IMR-90 (cell line): ENCODE measurements around the gene ZMIZ2. TPM values are rescaled to one million over a fixed set of nuclear protein-coding genes. Genes with fewer than 3 reads are reported as not detected.

Source experiments
- ATAC-seq: fragments of 200-7000 bp; cut with Tn5 transposase; 2 replicates; pipeline ENCODE4 v1.9.1; 2020; ENCODE audit warnings: low read depth, mild to moderate bottlenecking, moderate library complexity
- BruUV-seq: library from RNA; stranded (reverse); fragments of 400-500 nt; replicated peaks from 2 replicates; lab custom pipeline; 2021; lab: Mats Ljungman, UMichigan
- CTCF ChIA-PET: fragments of 300-600 bp; formaldehyde crosslinking; extraction: SDS; loops from one replicate; lab custom pipeline; 2021; ENCODE audit warnings: antibody characterized with exemption; lab: Yijun Ruan, JAX
- POLR2A ChIA-PET: fragments of 300-600 bp; sonication (Branson Sonifier 250); formaldehyde crosslinking; loops from one replicate; lab custom pipeline; 2022; ENCODE audit warnings: antibody characterized with exemption; ENCODE audit not compliant: unreplicated experiment; lab: Charles Lee
- DNase-seq: peaks from one replicate; pipeline ENCODE4 v3.0.0; 2013
- H2AFZ ChIP-seq: replicated peaks from 2 replicates; pipeline ENCODE3; 2013; ENCODE audit warnings: low read length, mild to moderate bottlenecking; ENCODE audit not compliant: poor library complexity
- H2AK5ac ChIP-seq: 2 replicates; pipeline ENCODE4 v1.6.1; 2013; ENCODE audit warnings: low read depth, low read length, inconsistent platforms
- H2AK9ac ChIP-seq: replicated peaks from 2 replicates; pipeline ENCODE3; 2013; ENCODE audit warnings: mild to moderate bottlenecking, low read depth, low read length, moderate library complexity; ENCODE audit not compliant: poor library complexity
- H2BK120ac ChIP-seq: 2 replicates; pipeline ENCODE4 v1.6.1; 2013; ENCODE audit warnings: low read depth, low read length, inconsistent platforms
- H2BK15ac ChIP-seq: 3 replicates; pipeline ENCODE4 v1.6.1; 2013; ENCODE audit warnings: low read depth, low read length, inconsistent platforms
- H2BK20ac ChIP-seq: 2 replicates; pipeline ENCODE4 v1.6.1; 2013; ENCODE audit warnings: low read depth, mild to moderate bottlenecking, inconsistent platforms, low read length, moderate library complexity
- H2BK5ac ChIP-seq: 2 replicates; pipeline ENCODE4 v1.6.1; 2013; ENCODE audit warnings: mild to moderate bottlenecking, low read depth, low read length, inconsistent platforms; ENCODE audit not compliant: poor library complexity, severe bottlenecking
- H3K14ac ChIP-seq: replicated peaks from 2 replicates; pipeline ENCODE4 v1.6.1; 2013; ENCODE audit warnings: low read depth, low read length, inconsistent platforms
- H3K18ac ChIP-seq: 2 replicates; pipeline ENCODE4 v1.6.1; 2013; ENCODE audit warnings: low read depth, low read length, control low read depth
- H3K23ac ChIP-seq: 2 replicates; pipeline ENCODE4 v1.6.1; 2013; ENCODE audit warnings: low read depth, low read length, inconsistent platforms
- H3K27ac ChIP-seq: 2 replicates; pipeline ENCODE4 v1.5.1; 2013; ENCODE audit warnings: mild to moderate bottlenecking, control low read depth, low read length; ENCODE audit not compliant: insufficient read depth
- H3K27me3 ChIP-seq: 2 replicates; pipeline ENCODE4 v1.6.1; 2013; ENCODE audit warnings: low read length; ENCODE audit not compliant: control insufficient read depth, insufficient read depth
- H3K36me3 ChIP-seq: 2 replicates; pipeline ENCODE4 v1.6.1; 2013; ENCODE audit warnings: low read length, mixed read lengths; ENCODE audit not compliant: control insufficient read depth, insufficient read depth
- H3K4ac ChIP-seq: 2 replicates; pipeline ENCODE4 v1.6.1; 2013; ENCODE audit warnings: low read depth, low read length, inconsistent platforms
- H3K4me1 ChIP-seq: 2 replicates; pipeline ENCODE4 v1.6.1; 2013; ENCODE audit warnings: low read length, mixed read lengths; ENCODE audit not compliant: control insufficient read depth, insufficient read depth
- H3K4me2 ChIP-seq: 2 replicates; pipeline ENCODE4 v1.6.1; 2013; ENCODE audit warnings: low read depth, mild to moderate bottlenecking, control low read depth, low read length, moderate library complexity
- H3K4me3 ChIP-seq: 2 replicates; pipeline ENCODE4 v1.5.1; 2013; ENCODE audit warnings: low read depth, mild to moderate bottlenecking, control low read depth, low read length, moderate library complexity; ENCODE audit not compliant: insufficient read depth
- H3K56ac ChIP-seq: 2 replicates; pipeline ENCODE4 v1.6.1; 2013; ENCODE audit warnings: low read length, inconsistent platforms; ENCODE audit not compliant: insufficient read depth; ENCODE audit errors: extremely low read depth
- H3K79me1 ChIP-seq, 2 experiments: 2 replicates each; pipeline ENCODE4 v1.6.1; 2013; ENCODE audit warnings: low read length in 2 of 2, inconsistent platforms in 1 of 2, low read depth in 1 of 2
- H3K9ac ChIP-seq: 2 replicates; pipeline ENCODE4 v1.6.1; 2013; ENCODE audit warnings: low read depth, low read length, control low read depth
- H3K9me1 ChIP-seq: 2 replicates; pipeline ENCODE4 v1.6.1; 2013; ENCODE audit warnings: low read length, inconsistent platforms; ENCODE audit not compliant: insufficient read depth
- H3K9me3 ChIP-seq: 2 replicates; pipeline ENCODE4 v1.6.1; 2013; ENCODE audit warnings: low read length; ENCODE audit not compliant: control insufficient read depth, insufficient read depth
- H4K20me1 ChIP-seq: 2 replicates; pipeline ENCODE4 v1.6.1; 2013; ENCODE audit warnings: low read length, inconsistent platforms; ENCODE audit not compliant: insufficient read depth
- H4K5ac ChIP-seq: 2 replicates; pipeline ENCODE4 v1.6.1; 2013; ENCODE audit warnings: mild to moderate bottlenecking, low read depth, low read length, control low read depth
- H4K8ac ChIP-seq, 2 experiments: 2 replicates each; pipeline ENCODE4 v1.6.1; 2013; ENCODE audit warnings: low read depth in 2 of 2, low read length in 2 of 2, control low read depth in 1 of 2, inconsistent platforms in 1 of 2
- H4K91ac ChIP-seq: 2 replicates; pipeline ENCODE4 v1.6.1; 2013; ENCODE audit warnings: low read depth, low read length, inconsistent platforms; ENCODE audit not compliant: insufficient read depth
- MAZ ChIP-seq: IDR thresholded peaks from 2 replicates; pipeline ENCODE4 v1.6.1; 2012; ENCODE audit warnings: low read depth, mild to moderate bottlenecking, low read length, improper control_type of control experiment, moderate library complexity, borderline replicate concordance
- RCOR1 ChIP-seq: IDR thresholded peaks from 2 replicates; pipeline ENCODE4 v1.6.1; 2012; ENCODE audit warnings: mild to moderate bottlenecking, low read length, improper control_type of control experiment; ENCODE audit not compliant: insufficient replicate concordance
- WGBS, 2 experiments: methylation state at CpG; one replicate each; pipeline versions ENCODE4 v1.1.5 to v1.1.7; 2013; ENCODE audit warnings: missing lambda C conversion rate in 2 of 2; ENCODE audit not compliant: insufficient read length in 1 of 2; ENCODE audit errors: extremely low coverage in 2 of 2; 5-methylcytosine and 5-hydroxymethylcytosine counted together
- dilution Hi-C: fragments of 300-500 bp; cut with HindIII; formaldehyde crosslinking; loops from one replicate; pipeline ENCODE4 v1.14.3; 2018; ENCODE audit warnings: low sequenced_read_pairs; ENCODE audit not compliant: unreplicated experiment
- in situ Hi-C: fragments of 300-500 bp; cut with MboI; formaldehyde crosslinking; loops from 3 replicates; pipeline ENCODE4 v1.14.3; 2019; ENCODE audit warnings: low sequenced_read_pairs, inconsistent platforms, mixed read lengths
- intact Hi-C: fragments of 100-400 bp; cut with micrococcal nuclease; formaldehyde crosslinking; loops from 2 replicates; pipeline ENCODE4 v1.10.0; 2022
- polyA plus RNA-seq, 3 experiments: library from polyadenylated mRNA; depleted of rRNA; stranded (reverse); fragments of >200 nt; gene quantifications; 2 replicates each; pipeline ENCODE4 v1.2.3, GENCODE V29; 2012; ENCODE audit warnings: low replicate concordance in 1 of 3
- total RNA-seq: library from RNA; depleted of rRNA; stranded (reverse); fragments of >200 nt; gene quantifications from 2 replicates; pipeline ENCODE4 v1.2.3, GENCODE V29; 2012

The ZMIZ2 gene
- total and polyA plus RNA-seq, 2 of the 4 experiments (the other 2 are of a cell fraction), result 3.0 to 24.0 TPM

DNA sequence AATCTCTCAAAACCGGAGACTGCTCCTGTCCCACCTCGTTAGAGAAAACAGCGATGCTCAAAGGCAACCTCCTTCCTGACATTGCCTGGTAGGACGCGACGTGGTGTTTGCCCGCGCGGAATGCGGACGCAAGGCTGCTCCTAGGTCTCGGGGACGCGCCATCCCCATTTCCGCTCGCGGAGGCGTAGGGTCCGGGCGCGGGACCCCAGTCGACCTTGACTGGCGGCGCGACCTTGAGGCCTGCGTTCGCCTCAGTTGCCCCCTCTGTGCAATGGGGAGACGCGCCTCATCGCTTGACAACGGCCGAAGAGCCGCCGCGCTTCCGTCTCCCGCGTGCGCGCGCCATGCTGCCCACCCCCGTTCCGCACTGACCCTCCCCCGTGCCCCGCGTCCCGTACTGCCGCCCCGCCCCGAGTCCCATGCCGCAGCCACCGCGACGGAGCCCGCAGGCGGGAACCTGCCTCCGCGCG, 47.4 kb downstream of the ZMIZ2 start:
- peak overlapping the region; percentile 18; the same call in 1 of the 2 replicates for H2AK5ac ChIP-seq
- H3K36me3 ChIP-seq, result peaks cover 16% of the 10 kb centered on the region
- H2AK9ac ChIP-seq, result peak overlapping the region; percentile 100
- H3K23ac ChIP-seq, result peak overlapping the region; percentile 67
- H4K20me1 ChIP-seq, result peaks cover 39% of the 10 kb centered on the region
- no peak overlapping the region for H2BK20ac ChIP-seq
- peak overlapping the region; percentile 79 for H4K91ac ChIP-seq
- CTCF ChIA-PET, result no interaction called here
- TF ChIP-seq MAZ (no peak), RCOR1 (peak; percentile 83)
- H3K9me3 ChIP-seq, result no peaks in the 10 kb centered on the region
- peak overlapping the region; percentile 91 for H3K4me2 ChIP-seq
- peak overlapping the region; percentile 73 for H4K5ac ChIP-seq
- H3K4ac ChIP-seq, result peak overlapping the region; percentile 84
- H3K4me1 ChIP-seq, result peaks cover 5% of the 10 kb centered on the region
- intact Hi-C loops (loop anchor here (1.0 to 5.0 kb wide), 5 partner anchors 27 to 341 kb away; partner anchors contain the start of gene OGDH), dilution Hi-C loops (no loop called here), in situ Hi-C loops (no loop called here)
- peak overlapping the region; percentile 72; the same call in 1 of the 2 replicates for H2BK120ac ChIP-seq
- H3K56ac ChIP-seq, result peak overlapping the region; percentile 61
- H3K4me3 ChIP-seq, result peak overlapping the region; percentile 83
- peaks cover 10 to 35% of the 10 kb centered on the region in 2 experiments; a peak in 3 of 4 replicates for H3K79me1 ChIP-seq
- H2BK15ac ChIP-seq, result no peak overlapping the region
- H2BK5ac ChIP-seq, result peak overlapping the region; percentile 90
- DNase-seq, result peak; percentile 36
- peak overlapping the region; percentile 90 for H3K27ac ChIP-seq
- H3K18ac ChIP-seq, result peak overlapping the region; percentile 69
- H4K8ac ChIP-seq, result peak overlapping the region; percentile 69 to 78
- POLR2A ChIA-PET, result no interaction called here
- 2% methylated on average over 24 of the region's 59 CpGs; no CpG with 5 or more reads in 1 of the 2 experiments for WGBS, 2 experiments
- ATAC-seq, result peak; percentile 13
- H3K14ac ChIP-seq, result peak overlapping the region; percentile 45
- peaks cover 13% of the 10 kb centered on the region; the same call in 1 of the 2 replicates for H3K9me1 ChIP-seq
- peak overlapping the region; percentile 96 for H2AFZ ChIP-seq
- H3K9ac ChIP-seq, result peak overlapping the region; percentile 59
- H3K27me3 ChIP-seq, result no peaks in the 10 kb centered on the region
- no TSS peak for BruUV-seq
